Mesendoderm (in vitro differentiated cells): ENCODE results near the gene THSD1.

Source experiments
- DNase-seq: peaks from one replicate; pipeline ENCODE4 v3.0.0; 2013
- H2AK5ac ChIP-seq: 2 replicates; pipeline ENCODE4 v1.6.1; 2013; ENCODE audit warnings: low read length, inconsistent platforms
- H2BK120ac ChIP-seq: 2 replicates; pipeline ENCODE4 v1.6.1; 2013; ENCODE audit warnings: low read depth, mild to moderate bottlenecking, low read length, moderate library complexity, mixed read lengths
- H2BK15ac ChIP-seq: replicated peaks from 2 replicates; pipeline ENCODE4 v1.6.1; 2013; ENCODE audit warnings: low read depth, mild to moderate bottlenecking, moderate library complexity
- H2BK5ac ChIP-seq: 2 replicates; pipeline ENCODE4 v1.6.1; 2013; ENCODE audit warnings: low read length, inconsistent platforms
- H3K18ac ChIP-seq: 2 replicates; pipeline ENCODE4 v1.6.1; 2013; ENCODE audit warnings: mild to moderate bottlenecking, low read length, mixed read lengths
- H3K23ac ChIP-seq: one replicate; pipeline ENCODE4 v1.6.1; 2013; ENCODE audit warnings: low read length
- H3K27ac ChIP-seq: 2 replicates; pipeline ENCODE4 v1.5.1; 2013; ENCODE audit warnings: low read depth, mild to moderate bottlenecking, inconsistent platforms, low read length, moderate library complexity
- H3K27me3 ChIP-seq: 2 replicates; pipeline ENCODE4 v1.6.1; 2013; ENCODE audit warnings: low read length, control low read depth, mild to moderate bottlenecking, inconsistent platforms; ENCODE audit not compliant: insufficient read depth, poor library complexity
- H3K36me3 ChIP-seq: 2 replicates; pipeline ENCODE4 v1.6.1; 2013; ENCODE audit warnings: low read length, inconsistent platforms; ENCODE audit not compliant: control insufficient read depth, insufficient read depth
- H3K4ac ChIP-seq: one replicate; pipeline ENCODE4 v1.6.1; 2013; ENCODE audit warnings: low read depth, mild to moderate bottlenecking, low read length, moderate library complexity
- H3K4me1 ChIP-seq: 2 replicates; pipeline ENCODE4 v1.6.1; 2013; ENCODE audit warnings: low read depth, low read length, inconsistent platforms; ENCODE audit not compliant: control insufficient read depth
- H3K4me2 ChIP-seq: 2 replicates; pipeline ENCODE4 v1.6.1; 2013; ENCODE audit warnings: low read length
- H3K4me3 ChIP-seq: 2 replicates; pipeline ENCODE4 v1.5.1; 2013; ENCODE audit warnings: mild to moderate bottlenecking, low read length
- H3K56ac ChIP-seq: one replicate; pipeline ENCODE4 v1.6.1; 2013; ENCODE audit warnings: low read length
- H3K79me1 ChIP-seq: 2 replicates; pipeline ENCODE4 v1.6.1; 2013; ENCODE audit warnings: low read length, inconsistent platforms
- H3K79me2 ChIP-seq: 2 replicates; pipeline ENCODE4 v1.6.1; 2013; ENCODE audit warnings: mild to moderate bottlenecking, low read length; ENCODE audit not compliant: control insufficient read depth, insufficient read depth
- H3K9ac ChIP-seq: 2 replicates; pipeline ENCODE4 v1.6.1; 2013; ENCODE audit warnings: low read length, inconsistent platforms
- H4K5ac ChIP-seq: one replicate; pipeline ENCODE4 v1.6.1; 2013; ENCODE audit warnings: low read length
- H4K8ac ChIP-seq: one replicate; pipeline ENCODE4 v1.6.1; 2013; ENCODE audit warnings: low read depth, mild to moderate bottlenecking, control low read depth, low read length, moderate library complexity
- WGBS: extraction: QIAGEN DNeasy Blood & Tissue Kit; methylation state at CpG from one replicate; pipeline ENCODE4 v1.1.7; 2013; ENCODE audit warnings: low lambda C conversion rate, missing lambda C conversion rate; ENCODE audit not compliant: insufficient coverage; ENCODE audit errors: extremely low coverage; 5-methylcytosine and 5-hydroxymethylcytosine counted together

THSD1 gene

DNA sequence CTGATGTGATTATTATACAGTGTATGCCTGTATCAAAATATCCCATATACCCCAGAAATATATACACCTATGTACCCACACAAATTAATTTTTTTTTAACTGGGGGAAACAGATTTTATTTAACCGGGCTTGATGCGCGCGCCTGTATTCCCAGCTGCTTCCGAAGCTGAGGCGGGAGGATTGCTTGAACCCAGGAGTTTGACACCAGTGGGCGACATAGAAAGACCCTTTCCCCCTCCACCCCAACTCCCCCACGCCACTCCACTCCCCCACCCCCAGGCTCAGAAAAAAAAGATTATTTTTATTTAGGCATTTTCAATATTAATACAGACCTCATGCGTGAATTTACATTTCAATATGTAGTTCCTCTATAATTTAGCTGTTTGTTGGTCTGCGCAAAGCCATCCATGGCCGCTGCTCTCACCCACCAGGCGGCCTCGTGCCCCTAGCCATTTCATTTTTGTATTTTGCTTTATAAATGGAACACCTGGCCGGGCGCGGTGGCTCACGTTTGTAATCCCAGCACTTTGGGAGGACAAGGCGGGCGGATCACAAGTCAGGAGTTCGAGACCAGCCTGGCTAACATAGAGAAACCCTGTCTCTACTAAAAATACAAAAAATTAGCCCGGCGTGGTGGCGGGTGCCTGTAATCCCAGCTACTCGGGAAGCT, 45.3 kb upstream of the THSD1 start:
- Histone ChIP-seq H3K79me2 (peaks cover 22% of the 10 kb centered on the region), H3K79me1 (peaks cover 10% of the 10 kb centered on the region), H2BK120ac (no peak overlapping the region), H3K18ac (no peak overlapping the region), H2BK5ac (no peak overlapping the region), H3K4ac (no peak overlapping the region), H4K5ac (no peak overlapping the region), H3K56ac (no peak overlapping the region), H4K8ac (no peak overlapping the region), H3K36me3 (no peaks in the 10 kb centered on the region), H2BK15ac (no peak overlapping the region), H3K4me3 (no peak overlapping the region), H2AK5ac (no peak overlapping the region), H3K27ac (no peak overlapping the region), H3K23ac (no peak overlapping the region), H3K4me2 (no peak overlapping the region), H3K4me1 (no peaks in the 10 kb centered on the region), H3K27me3 (no peaks in the 10 kb centered on the region), H3K9ac (no peak overlapping the region)
- no peak for DNase-seq
- no CpG with 5 or more reads among the region's 24 CpGs for WGBS

DNA sequence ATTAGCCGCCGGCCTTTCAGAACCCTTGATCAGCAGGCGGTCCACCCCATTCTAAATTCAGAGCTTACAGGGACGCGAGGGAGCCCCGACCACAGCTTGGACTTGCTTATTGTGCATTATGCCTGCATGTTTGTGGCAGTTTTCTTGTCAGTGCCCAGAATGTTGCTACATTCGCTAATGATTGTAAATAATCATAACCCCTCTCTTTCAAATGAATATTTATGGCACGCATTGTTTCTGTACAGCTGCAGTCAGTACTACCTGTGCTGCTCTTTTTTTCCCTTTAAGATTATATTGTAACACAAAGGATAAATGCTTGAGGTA, 44.8 kb upstream of the THSD1 start:
- Histone ChIP-seq H3K27ac (no peak overlapping the region), H3K4me3 (no peak overlapping the region), H3K4ac (no peak overlapping the region), H2AK5ac (no peak overlapping the region), H3K23ac (no peak overlapping the region), H2BK15ac (no peak overlapping the region), H3K79me1 (peaks cover 10% of the 10 kb centered on the region), H3K4me1 (no peaks in the 10 kb centered on the region), H4K8ac (no peak overlapping the region), H3K36me3 (no peaks in the 10 kb centered on the region), H3K27me3 (no peaks in the 10 kb centered on the region), H4K5ac (no peak overlapping the region), H3K9ac (peak overlapping the region; percentile 52), H2BK5ac (no peak overlapping the region), H3K18ac (no peak overlapping the region), H3K56ac (no peak overlapping the region), H3K79me2 (peaks cover 17% of the 10 kb centered on the region), H3K4me2 (peak overlapping the region; percentile 48), H2BK120ac (no peak overlapping the region)
- no peak for DNase-seq
- WGBS: no CpG with 5 or more reads among the region's 8 CpGs

DNA sequence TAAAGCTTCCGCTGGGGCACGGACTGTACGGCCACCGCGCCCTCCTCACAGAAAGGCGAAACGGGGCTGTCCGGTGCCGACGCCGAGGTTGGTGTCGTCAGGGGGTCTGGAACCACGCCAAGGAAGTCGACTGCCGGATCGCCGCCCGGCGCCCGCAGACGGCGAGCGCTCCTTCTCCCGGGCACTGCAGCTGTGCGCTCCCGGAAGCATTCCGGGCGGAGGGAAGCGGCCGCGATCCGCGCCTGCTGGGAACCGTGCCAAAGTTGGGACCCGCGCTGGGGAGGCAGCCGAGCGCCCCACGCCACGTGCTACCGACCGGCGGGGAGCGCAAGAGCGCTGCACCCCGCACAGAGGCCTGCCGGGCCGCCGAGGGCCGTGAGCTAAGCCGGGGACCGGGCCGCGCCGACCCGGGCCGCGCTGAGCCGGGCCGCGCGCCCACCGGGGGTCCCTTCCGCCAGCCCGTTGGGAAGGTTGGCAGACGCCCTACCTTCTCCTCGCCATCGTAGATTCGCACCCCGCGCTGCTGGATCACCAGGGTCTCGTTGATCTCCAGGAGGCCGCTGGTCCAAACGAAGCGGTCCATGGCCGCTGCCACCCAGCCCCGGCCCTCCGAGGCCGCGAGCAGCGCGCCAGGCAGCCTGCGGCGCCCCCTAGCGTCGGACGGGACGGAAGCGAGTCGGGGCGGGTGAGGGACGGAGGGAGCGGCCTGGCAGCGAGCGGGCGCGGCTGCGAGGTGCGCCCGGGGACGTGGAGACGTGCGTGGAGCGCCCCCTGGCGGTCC, 44.2 kb upstream of the THSD1 start, which contains the start of gene VPS36:
VPS36 (minus strand) TSS at position 623 of the 781 bp plus-strand sequence; CDS start at position 583, 40 bp downstream.
- H3K4me3 ChIP-seq: peak within 1 kb of the TSS; percentile 87
- no peaks in the 10 kb centered on the region for H3K36me3 ChIP-seq
- DNase-seq: peak; percentile 95
- H3K27ac ChIP-seq: peak within 1 kb of the TSS; percentile 78
- peak within 1 kb of the TSS; percentile 89 for H3K18ac ChIP-seq
- H3K79me2 ChIP-seq: peaks cover 17% of the 10 kb centered on the region
- H4K5ac ChIP-seq: no peak within 1 kb of the TSS
- no peaks in the 10 kb centered on the region for H3K4me1 ChIP-seq
- H2BK120ac ChIP-seq: no peak within 1 kb of the TSS
- no CpG with 5 or more reads among the region's 105 CpGs for WGBS
- peak within 1 kb of the TSS; percentile 72 for H2BK5ac ChIP-seq
- no peaks in the 10 kb centered on the region for H3K27me3 ChIP-seq
- peak within 1 kb of the TSS; percentile 28 for H4K8ac ChIP-seq
- H3K9ac ChIP-seq: peak within 1 kb of the TSS; percentile 97
- peak within 1 kb of the TSS; percentile 75 for H3K23ac ChIP-seq
- H3K56ac ChIP-seq: peak within 1 kb of the TSS; percentile 98
- no peak within 1 kb of the TSS for H2BK15ac ChIP-seq
- H3K4ac ChIP-seq: peak within 1 kb of the TSS; percentile 85
- no peak within 1 kb of the TSS for H2AK5ac ChIP-seq
- peaks cover 10% of the 10 kb centered on the region for H3K79me1 ChIP-seq
- peak within 1 kb of the TSS; percentile 51 for H3K4me2 ChIP-seq

DNA sequence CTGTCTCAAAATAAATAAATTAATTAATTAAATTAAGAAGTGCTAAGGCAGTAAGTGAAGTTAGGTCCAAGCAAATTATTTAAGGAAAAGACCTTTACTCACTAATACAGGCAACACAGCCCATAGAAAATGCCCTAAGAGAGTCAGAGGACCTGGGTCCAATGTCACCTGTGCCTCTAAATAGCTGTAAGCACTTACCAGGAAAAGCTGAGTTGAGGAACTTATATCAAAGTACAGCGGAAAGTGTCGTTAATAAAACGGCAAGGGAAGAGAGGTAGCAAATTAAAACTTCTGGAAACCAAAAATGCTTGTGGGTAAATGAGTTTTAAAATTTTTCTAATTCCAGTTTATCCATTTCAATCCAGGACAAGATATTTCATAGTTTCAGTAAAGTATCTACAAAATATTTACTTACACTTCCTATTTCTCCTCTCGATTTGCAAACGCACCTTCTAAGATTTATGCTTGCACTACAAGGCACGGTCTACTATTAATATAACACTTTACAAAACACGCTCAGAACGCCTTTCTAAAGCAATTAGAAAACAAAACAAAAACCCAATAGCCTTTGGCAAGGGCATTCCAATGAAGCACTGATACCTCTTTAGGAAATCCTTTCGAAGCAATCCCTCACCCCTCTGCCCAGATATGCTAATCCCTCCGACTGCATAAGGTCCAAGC, 43.5 kb upstream of the THSD1 start:
- peak overlapping the region; percentile 87 for H3K4me3 ChIP-seq
- no peak overlapping the region for H2AK5ac ChIP-seq
- H3K79me2 ChIP-seq: peaks cover 17% of the 10 kb centered on the region
- no peaks in the 10 kb centered on the region for H3K27me3 ChIP-seq
- no peak overlapping the region for H2BK15ac ChIP-seq
- no peak overlapping the region for H3K23ac ChIP-seq
- peak; percentile 4 for DNase-seq
- no peak overlapping the region for H2BK120ac ChIP-seq
- no peaks in the 10 kb centered on the region for H3K36me3 ChIP-seq
- WGBS: no CpG with 5 or more reads among the region's 10 CpGs
- H3K4ac ChIP-seq: peak overlapping the region; percentile 22
- H3K9ac ChIP-seq: peak overlapping the region; percentile 97
- peak overlapping the region; percentile 98 for H3K56ac ChIP-seq
- H3K18ac ChIP-seq: peak overlapping the region; percentile 89
- peak overlapping the region; percentile 51 for H3K4me2 ChIP-seq
- H4K8ac ChIP-seq: no peak overlapping the region
- peaks cover 10% of the 10 kb centered on the region for H3K79me1 ChIP-seq
- H3K4me1 ChIP-seq: no peaks in the 10 kb centered on the region
- H4K5ac ChIP-seq: no peak overlapping the region
- peak overlapping the region; percentile 78 for H3K27ac ChIP-seq
- peak overlapping the region; percentile 57 for H2BK5ac ChIP-seq

DNA sequence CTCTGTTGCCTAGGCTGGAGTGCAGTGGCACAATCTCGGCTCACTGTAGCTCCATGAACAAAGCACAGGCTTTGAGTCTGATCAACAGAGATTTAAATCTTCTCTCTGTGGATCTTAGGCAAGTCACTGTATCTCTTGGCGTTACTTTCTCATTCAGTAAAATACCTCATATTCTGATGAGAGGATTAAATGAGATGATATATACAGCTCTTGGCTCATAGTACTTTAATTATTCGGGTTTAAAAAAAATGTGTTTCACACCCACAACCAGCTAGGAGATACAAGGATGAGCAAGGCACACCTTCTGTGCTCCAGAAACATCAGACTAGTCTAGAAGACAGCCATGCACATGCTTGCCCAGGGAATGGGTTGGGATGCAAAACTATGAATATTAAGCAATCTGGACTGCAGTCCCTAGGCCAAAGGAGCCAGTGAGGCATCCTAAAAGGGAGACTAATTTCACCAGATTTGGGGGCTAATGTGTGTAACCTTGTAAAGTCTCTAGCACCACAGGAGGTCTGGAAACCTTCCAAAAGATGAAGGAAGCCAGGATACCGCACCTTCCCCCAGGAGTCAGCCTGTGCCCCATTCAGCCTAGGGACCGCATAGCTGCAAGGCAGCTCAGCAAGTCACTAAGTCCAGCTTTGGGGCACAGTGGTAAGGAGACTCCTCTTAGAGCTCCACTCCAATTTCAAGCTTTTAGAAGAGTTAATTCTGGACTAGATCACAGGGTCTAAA, 42.0 kb upstream of the THSD1 start:
- H4K5ac ChIP-seq: no peak overlapping the region
- H2BK15ac ChIP-seq: no peak overlapping the region
- no peak overlapping the region for H2AK5ac ChIP-seq
- no peak overlapping the region for H3K18ac ChIP-seq
- H3K79me2 ChIP-seq: peaks cover 17% of the 10 kb centered on the region
- no peak overlapping the region for H3K4me3 ChIP-seq
- no peak overlapping the region for H3K4me2 ChIP-seq
- peaks cover 10% of the 10 kb centered on the region for H3K79me1 ChIP-seq
- WGBS: no CpG with 5 or more reads among the region's 5 CpGs
- H2BK5ac ChIP-seq: no peak overlapping the region
- H3K56ac ChIP-seq: no peak overlapping the region
- H3K23ac ChIP-seq: no peak overlapping the region
- no peak overlapping the region for H2BK120ac ChIP-seq
- H3K27me3 ChIP-seq: no peaks in the 10 kb centered on the region
- no peak overlapping the region for H3K27ac ChIP-seq
- no peak overlapping the region for H3K4ac ChIP-seq
- H4K8ac ChIP-seq: no peak overlapping the region
- peak; percentile 6 for DNase-seq
- H3K4me1 ChIP-seq: no peaks in the 10 kb centered on the region
- H3K36me3 ChIP-seq: no peaks in the 10 kb centered on the region
- no peak overlapping the region for H3K9ac ChIP-seq
